ENCODE measurements around the gene NAT14.

- TF ChIP-seq REST (IDR thresholded peaks at IDR 0.05; ENCODE audit: insufficient read depth in 1 of 2, low read depth in 2 of 2, low read length in 2 of 2) (peak; percentile 100), FOXP2 (optimal IDR thresholded peaks at IDR 0.05; ENCODE audit: borderline replicate concordance, extremely low read depth, extremely low read length, insufficient read depth) (peak; percentile 42), POLR2AphosphoS5 (IDR thresholded peaks at IDR 0.05; ENCODE audit: low read depth, low read length) (no peak), SIN3A (IDR thresholded peaks at IDR 0.05; ENCODE audit: borderline replicate concordance, insufficient read depth, low read length) (peak; percentile 51; the same call in 1 of the 2 replicates), TAF1 (IDR thresholded peaks at IDR 0.05; ENCODE audit: borderline replicate concordance, insufficient read depth, low read length) (no peak)
Measured at GRCh38 chr19:55437410-55437809, 47.6 kb upstream of the NAT14 start.
